IMR-90 (cell line): ENCODE measurements around the gene SMIM33. TPM values are rescaled to one million over a fixed set of nuclear protein-coding genes. Genes with fewer than 3 reads are reported as not detected.

ENCODE experiments used
- ATAC-seq: fragments of 200-7000 bp; cut with Tn5 transposase; 2 replicates; pipeline ENCODE4 v1.9.1; 2020; ENCODE audit warnings: low read depth, mild to moderate bottlenecking, moderate library complexity
- BruUV-seq: library from RNA; stranded (reverse); fragments of 400-500 nt; replicated peaks from 2 replicates; lab custom pipeline; 2021; lab: Mats Ljungman, UMichigan
- CTCF ChIA-PET: fragments of 300-600 bp; formaldehyde crosslinking; extraction: SDS; loops from one replicate; lab custom pipeline; 2021; ENCODE audit warnings: antibody characterized with exemption; lab: Yijun Ruan, JAX
- POLR2A ChIA-PET: fragments of 300-600 bp; sonication (Branson Sonifier 250); formaldehyde crosslinking; loops from one replicate; lab custom pipeline; 2022; ENCODE audit warnings: antibody characterized with exemption; ENCODE audit not compliant: unreplicated experiment; lab: Charles Lee
- DNase-seq: peaks from one replicate; pipeline ENCODE4 v3.0.0; 2013
- H2AFZ ChIP-seq: replicated peaks from 2 replicates; pipeline ENCODE3; 2013; ENCODE audit warnings: low read length, mild to moderate bottlenecking; ENCODE audit not compliant: poor library complexity
- H2AK5ac ChIP-seq: 2 replicates; pipeline ENCODE4 v1.6.1; 2013; ENCODE audit warnings: low read depth, low read length, inconsistent platforms
- H2AK9ac ChIP-seq: replicated peaks from 2 replicates; pipeline ENCODE3; 2013; ENCODE audit warnings: mild to moderate bottlenecking, low read depth, low read length, moderate library complexity; ENCODE audit not compliant: poor library complexity
- H2BK120ac ChIP-seq: 2 replicates; pipeline ENCODE4 v1.6.1; 2013; ENCODE audit warnings: low read depth, low read length, inconsistent platforms
- H2BK15ac ChIP-seq: 3 replicates; pipeline ENCODE4 v1.6.1; 2013; ENCODE audit warnings: low read depth, low read length, inconsistent platforms
- H2BK20ac ChIP-seq: 2 replicates; pipeline ENCODE4 v1.6.1; 2013; ENCODE audit warnings: low read depth, mild to moderate bottlenecking, inconsistent platforms, low read length, moderate library complexity
- H2BK5ac ChIP-seq: 2 replicates; pipeline ENCODE4 v1.6.1; 2013; ENCODE audit warnings: mild to moderate bottlenecking, low read depth, low read length, inconsistent platforms; ENCODE audit not compliant: poor library complexity, severe bottlenecking
- H3K14ac ChIP-seq: replicated peaks from 2 replicates; pipeline ENCODE4 v1.6.1; 2013; ENCODE audit warnings: low read depth, low read length, inconsistent platforms
- H3K18ac ChIP-seq: 2 replicates; pipeline ENCODE4 v1.6.1; 2013; ENCODE audit warnings: low read depth, low read length, control low read depth
- H3K23ac ChIP-seq: 2 replicates; pipeline ENCODE4 v1.6.1; 2013; ENCODE audit warnings: low read depth, low read length, inconsistent platforms
- H3K27ac ChIP-seq: 2 replicates; pipeline ENCODE4 v1.5.1; 2013; ENCODE audit warnings: mild to moderate bottlenecking, control low read depth, low read length; ENCODE audit not compliant: insufficient read depth
- H3K27me3 ChIP-seq: 2 replicates; pipeline ENCODE4 v1.6.1; 2013; ENCODE audit warnings: low read length; ENCODE audit not compliant: control insufficient read depth, insufficient read depth
- H3K36me3 ChIP-seq: 2 replicates; pipeline ENCODE4 v1.6.1; 2013; ENCODE audit warnings: low read length, mixed read lengths; ENCODE audit not compliant: control insufficient read depth, insufficient read depth
- H3K4ac ChIP-seq: 2 replicates; pipeline ENCODE4 v1.6.1; 2013; ENCODE audit warnings: low read depth, low read length, inconsistent platforms
- H3K4me1 ChIP-seq: 2 replicates; pipeline ENCODE4 v1.6.1; 2013; ENCODE audit warnings: low read length, mixed read lengths; ENCODE audit not compliant: control insufficient read depth, insufficient read depth
- H3K4me2 ChIP-seq: 2 replicates; pipeline ENCODE4 v1.6.1; 2013; ENCODE audit warnings: low read depth, mild to moderate bottlenecking, control low read depth, low read length, moderate library complexity
- H3K4me3 ChIP-seq: 2 replicates; pipeline ENCODE4 v1.5.1; 2013; ENCODE audit warnings: low read depth, mild to moderate bottlenecking, control low read depth, low read length, moderate library complexity; ENCODE audit not compliant: insufficient read depth
- H3K56ac ChIP-seq: 2 replicates; pipeline ENCODE4 v1.6.1; 2013; ENCODE audit warnings: low read length, inconsistent platforms; ENCODE audit not compliant: insufficient read depth; ENCODE audit errors: extremely low read depth
- H3K79me1 ChIP-seq, 2 experiments: 2 replicates each; pipeline ENCODE4 v1.6.1; 2013; ENCODE audit warnings: low read length in 2 of 2, inconsistent platforms in 1 of 2, low read depth in 1 of 2
- H3K9ac ChIP-seq: 2 replicates; pipeline ENCODE4 v1.6.1; 2013; ENCODE audit warnings: low read depth, low read length, control low read depth
- H3K9me1 ChIP-seq: 2 replicates; pipeline ENCODE4 v1.6.1; 2013; ENCODE audit warnings: low read length, inconsistent platforms; ENCODE audit not compliant: insufficient read depth
- H3K9me3 ChIP-seq: 2 replicates; pipeline ENCODE4 v1.6.1; 2013; ENCODE audit warnings: low read length; ENCODE audit not compliant: control insufficient read depth, insufficient read depth
- H4K20me1 ChIP-seq: 2 replicates; pipeline ENCODE4 v1.6.1; 2013; ENCODE audit warnings: low read length, inconsistent platforms; ENCODE audit not compliant: insufficient read depth
- H4K5ac ChIP-seq: 2 replicates; pipeline ENCODE4 v1.6.1; 2013; ENCODE audit warnings: mild to moderate bottlenecking, low read depth, low read length, control low read depth
- H4K8ac ChIP-seq, 2 experiments: 2 replicates each; pipeline ENCODE4 v1.6.1; 2013; ENCODE audit warnings: low read depth in 2 of 2, low read length in 2 of 2, control low read depth in 1 of 2, inconsistent platforms in 1 of 2
- H4K91ac ChIP-seq: 2 replicates; pipeline ENCODE4 v1.6.1; 2013; ENCODE audit warnings: low read depth, low read length, inconsistent platforms; ENCODE audit not compliant: insufficient read depth
- BHLHE40 ChIP-seq: fragments of 150-350 bp; IDR thresholded peaks from 2 replicates; pipeline ENCODE4 v1.6.1; 2016; ENCODE audit warnings: mild to moderate bottlenecking, low read depth, low read length
- CEBPB ChIP-seq: IDR thresholded peaks from 2 replicates; pipeline ENCODE4 v1.6.1; 2012; ENCODE audit warnings: low read depth, low read length, improper control_type of control experiment
- CHD1 ChIP-seq: IDR thresholded peaks from 2 replicates; pipeline ENCODE4 v1.6.1; 2012; ENCODE audit warnings: low read depth, low read length, improper control_type of control experiment
- FOS ChIP-seq: fragments of 150-350 bp; IDR thresholded peaks from 2 replicates; pipeline ENCODE4 v1.6.1; 2016; ENCODE audit warnings: low read depth, low read length
- MAFK ChIP-seq: IDR thresholded peaks from 2 replicates; pipeline ENCODE4 v1.6.1; 2012; ENCODE audit warnings: low read depth, low read length, improper control_type of control experiment
- MAZ ChIP-seq: IDR thresholded peaks from 2 replicates; pipeline ENCODE4 v1.6.1; 2012; ENCODE audit warnings: low read depth, mild to moderate bottlenecking, low read length, improper control_type of control experiment, moderate library complexity, borderline replicate concordance
- MXI1 ChIP-seq: IDR thresholded peaks from 2 replicates; pipeline ENCODE4 v1.6.1; 2012; ENCODE audit warnings: low read depth, mild to moderate bottlenecking, low read length, moderate library complexity, borderline replicate concordance
- NFE2L2 ChIP-seq: fragments of 150-350 bp; IDR thresholded peaks from 2 replicates; pipeline ENCODE4 v1.6.1; 2016; ENCODE audit warnings: low read depth, mild to moderate bottlenecking, low read length
- POLR2A ChIP-seq: IDR thresholded peaks from 2 replicates; pipeline ENCODE4 v1.6.1; 2012; ENCODE audit warnings: mild to moderate bottlenecking, low read depth, low read length
- RAD21 ChIP-seq: IDR thresholded peaks from 2 replicates; pipeline ENCODE4 v1.6.1; 2012; ENCODE audit warnings: low read length, improper control_type of control experiment
- RCOR1 ChIP-seq: IDR thresholded peaks from 2 replicates; pipeline ENCODE4 v1.6.1; 2012; ENCODE audit warnings: mild to moderate bottlenecking, low read length, improper control_type of control experiment; ENCODE audit not compliant: insufficient replicate concordance
- RFX5 ChIP-seq: IDR thresholded peaks from 2 replicates; pipeline ENCODE4 v1.8.0; 2012; ENCODE audit warnings: low read depth, mild to moderate bottlenecking, low read length, moderate library complexity
- WGBS, 2 experiments: methylation state at CpG; one replicate each; pipeline versions ENCODE4 v1.1.5 to v1.1.7; 2013; ENCODE audit warnings: missing lambda C conversion rate in 2 of 2; ENCODE audit not compliant: insufficient read length in 1 of 2; ENCODE audit errors: extremely low coverage in 2 of 2; 5-methylcytosine and 5-hydroxymethylcytosine counted together
- dilution Hi-C: fragments of 300-500 bp; cut with HindIII; formaldehyde crosslinking; loops from one replicate; pipeline ENCODE4 v1.14.3; 2018; ENCODE audit warnings: low sequenced_read_pairs; ENCODE audit not compliant: unreplicated experiment
- in situ Hi-C: fragments of 300-500 bp; cut with MboI; formaldehyde crosslinking; loops from 3 replicates; pipeline ENCODE4 v1.14.3; 2019; ENCODE audit warnings: low sequenced_read_pairs, inconsistent platforms, mixed read lengths
- intact Hi-C: fragments of 100-400 bp; cut with micrococcal nuclease; formaldehyde crosslinking; loops from 2 replicates; pipeline ENCODE4 v1.10.0; 2022
- polyA plus RNA-seq, 3 experiments: library from polyadenylated mRNA; depleted of rRNA; stranded (reverse); fragments of >200 nt; gene quantifications; 2 replicates each; pipeline ENCODE4 v1.2.3, GENCODE V29; 2012; ENCODE audit warnings: low replicate concordance in 1 of 3
- total RNA-seq: library from RNA; depleted of rRNA; stranded (reverse); fragments of >200 nt; gene quantifications from 2 replicates; pipeline ENCODE4 v1.2.3, GENCODE V29; 2012
- TF ChIP-seq, protein P1 (sequence below): conservative IDR thresholded peaks from 2 replicates; pipeline ENCODE4 v1.5.1; 2012; ENCODE audit warnings: mild to moderate bottlenecking, low read depth, low read length, improper control_type of control experiment

SMIM33 gene
- total and polyA plus RNA-seq, 2 of the 4 experiments (the other 2 are of a cell fraction): not detected

DNA sequence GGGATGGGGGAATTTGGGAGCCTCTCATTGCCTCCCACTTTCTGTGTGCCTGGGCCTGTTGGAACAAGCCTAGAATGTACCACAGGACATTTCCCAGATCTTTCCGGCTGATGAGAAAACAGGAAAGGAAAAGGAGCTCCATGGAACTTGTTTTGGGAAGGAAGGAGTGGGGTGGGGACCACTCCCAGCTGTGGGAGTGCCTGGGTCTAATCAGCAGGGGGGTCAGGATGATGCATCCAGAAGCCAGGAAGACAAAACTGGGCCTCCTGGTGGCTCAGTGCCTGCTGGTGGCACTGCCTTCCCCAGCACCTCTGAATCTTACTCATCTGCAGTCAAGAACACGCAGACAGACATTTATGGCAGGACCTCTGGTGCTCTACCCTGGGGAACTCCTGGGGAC, 2.8 kb downstream of the SMIM33 start:
- Histone ChIP-seq H3K23ac (peak overlapping the region; percentile 19; the same call in 1 of the 2 replicates), H2AK9ac (peak overlapping the region; percentile 31), H3K4me1 (peaks cover 24% of the 10 kb centered on the region), H4K91ac (peak overlapping the region; percentile 13; the same call in 1 of the 2 replicates), H3K18ac (peak overlapping the region; percentile 39; the same call in 1 of the 2 replicates), H3K9me1 (peaks cover 24% of the 10 kb centered on the region), H3K79me1 (peaks cover 3 to 22% of the 10 kb centered on the region in 2 experiments; a peak in 2 of 4 replicates), H4K8ac (peak overlapping the region; percentile 51 to 58; a peak in 2 of 4 replicates), H3K56ac (no peak overlapping the region), H3K14ac (peak overlapping the region; percentile 55; the same call in 1 of the 2 replicates), H2BK120ac (peak overlapping the region; percentile 67; the same call in 1 of the 2 replicates), H3K4me3 (no peak overlapping the region), H2BK20ac (no peak overlapping the region), H3K27me3 (no peaks in the 10 kb centered on the region), H4K5ac (peak overlapping the region; percentile 78), H2BK5ac (no peak overlapping the region), H3K9ac (no peak overlapping the region), H3K9me3 (no peaks in the 10 kb centered on the region), H4K20me1 (no peaks in the 10 kb centered on the region; the same call in 1 of the 2 replicates), H3K27ac (no peak overlapping the region), H2AK5ac (no peak overlapping the region), H3K36me3 (peaks cover 14% of the 10 kb centered on the region), H3K4ac (peak overlapping the region; percentile 80), H2AFZ (peak overlapping the region; percentile 50), H2BK15ac (peak overlapping the region; percentile 30; the same call in 1 of the 3 replicates), H3K4me2 (no peak overlapping the region)
- dilution Hi-C loops: no loop called here
- no peak for DNase-seq
- intact Hi-C loops: no loop called here
- in situ Hi-C loops: no loop called here
- BruUV-seq: no TSS peak
- TF ChIP-seq NFE2L2: no peak
- TF ChIP-seq BHLHE40: no peak
- TF ChIP-seq POLR2A: no peak; the same call in 1 of the 2 replicates
- TF ChIP-seq, protein P1, sequence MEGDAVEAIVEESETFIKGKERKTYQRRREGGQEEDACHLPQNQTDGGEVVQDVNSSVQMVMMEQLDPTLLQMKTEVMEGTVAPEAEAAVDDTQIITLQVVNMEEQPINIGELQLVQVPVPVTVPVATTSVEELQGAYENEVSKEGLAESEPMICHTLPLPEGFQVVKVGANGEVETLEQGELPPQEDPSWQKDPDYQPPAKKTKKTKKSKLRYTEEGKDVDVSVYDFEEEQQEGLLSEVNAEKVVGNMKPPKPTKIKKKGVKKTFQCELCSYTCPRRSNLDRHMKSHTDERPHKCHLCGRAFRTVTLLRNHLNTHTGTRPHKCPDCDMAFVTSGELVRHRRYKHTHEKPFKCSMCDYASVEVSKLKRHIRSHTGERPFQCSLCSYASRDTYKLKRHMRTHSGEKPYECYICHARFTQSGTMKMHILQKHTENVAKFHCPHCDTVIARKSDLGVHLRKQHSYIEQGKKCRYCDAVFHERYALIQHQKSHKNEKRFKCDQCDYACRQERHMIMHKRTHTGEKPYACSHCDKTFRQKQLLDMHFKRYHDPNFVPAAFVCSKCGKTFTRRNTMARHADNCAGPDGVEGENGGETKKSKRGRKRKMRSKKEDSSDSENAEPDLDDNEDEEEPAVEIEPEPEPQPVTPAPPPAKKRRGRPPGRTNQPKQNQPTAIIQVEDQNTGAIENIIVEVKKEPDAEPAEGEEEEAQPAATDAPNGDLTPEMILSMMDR: no peak
- no peak for TF ChIP-seq RCOR1
- no peak for TF ChIP-seq MAFK
- no peak for TF ChIP-seq CHD1
- TF ChIP-seq CEBPB: no peak
- no peak for TF ChIP-seq FOS
- TF ChIP-seq RFX5: no peak
- no peak for TF ChIP-seq RAD21
- TF ChIP-seq MXI1: no peak
- no peak for TF ChIP-seq MAZ
- ChIA-PET POLR2A (no interaction called here), CTCF (interaction anchor here (0.6 to 1.1 kb wide), 2 partner anchors 52 to 779 kb away, joined by 3 read pairs; no protein-coding TSS in a partner anchor)
- ATAC-seq: no peak
- WGBS, 2 experiments: no CpG with 5 or more reads among the region's 2 CpGs
